ENCODE results near the gene SERPINB5.

Gene SERPINB5

DNA sequence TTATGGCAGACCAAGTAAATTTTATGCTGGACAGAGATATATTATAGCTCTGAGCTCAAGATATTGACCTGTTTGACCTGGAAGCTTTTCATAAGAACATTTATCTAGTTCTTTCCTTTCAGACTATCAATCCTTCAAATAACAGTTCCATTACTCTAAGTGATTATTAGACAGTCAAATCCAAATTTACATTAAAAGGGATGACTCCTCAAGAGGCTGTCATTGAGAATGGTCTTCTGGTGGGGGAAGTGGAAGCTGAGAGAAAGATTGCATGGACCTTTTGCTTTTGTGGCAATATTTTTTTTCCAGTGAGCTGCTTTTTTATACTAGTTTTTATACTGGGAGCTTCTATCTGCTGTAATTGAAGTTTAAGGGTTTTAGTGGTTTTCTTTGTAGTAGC lies 50.5 kb downstream of the SERPINB5 start:
- no peak for DNase-seq (ENCODE audit: low read depth)

DNA sequence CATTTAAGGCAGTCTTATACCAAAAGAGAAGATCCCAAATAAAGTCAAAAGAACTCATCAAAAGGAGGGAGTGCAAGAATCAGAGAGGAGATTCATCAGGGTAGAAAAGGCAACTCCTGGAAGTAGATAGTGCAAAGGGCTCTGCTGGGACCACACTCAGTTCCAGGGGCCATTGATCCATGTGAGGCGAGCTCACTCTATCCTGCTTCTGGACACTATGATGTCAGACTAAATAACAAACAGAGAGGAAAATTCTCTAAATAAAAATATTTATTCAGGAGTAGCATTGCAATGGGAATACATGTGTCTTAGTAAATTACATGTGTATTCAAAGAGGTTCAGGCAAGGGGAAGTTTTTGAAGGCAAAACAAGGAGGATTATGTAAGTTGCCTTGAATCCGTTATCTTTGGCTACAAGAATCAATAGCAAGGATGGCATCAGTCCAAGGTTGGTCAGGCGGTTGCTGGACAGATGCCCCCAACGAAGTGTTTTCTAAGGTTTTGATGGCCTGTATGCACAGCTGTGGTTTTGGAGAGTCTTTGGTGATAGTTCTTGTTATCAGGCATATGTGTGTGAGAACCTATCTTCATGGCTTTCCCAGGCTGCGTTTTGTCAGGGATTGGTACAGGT lies 52.2 kb downstream of the SERPINB5 start:
- DNase-seq (ENCODE audit: low read depth), result no peak

DNA sequence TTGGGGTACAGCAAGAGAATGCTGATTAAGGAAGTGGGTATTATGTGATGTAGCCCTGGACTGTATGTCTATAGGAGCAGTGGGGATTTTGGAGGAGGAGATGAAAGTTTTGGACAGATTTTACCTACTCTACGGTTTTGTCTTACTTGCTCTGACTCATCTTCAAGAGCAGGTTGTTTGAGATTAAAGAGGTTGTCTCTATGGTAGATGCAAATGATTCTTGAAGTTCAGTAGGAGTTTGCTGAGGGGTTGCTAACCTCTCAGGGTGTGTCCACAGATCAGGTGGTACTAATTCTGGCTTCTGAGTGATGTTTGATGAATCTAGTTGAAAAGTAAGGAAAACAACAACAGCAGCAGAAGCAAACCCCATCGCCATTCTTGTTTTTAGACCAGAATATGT lies 55.7 kb downstream of the SERPINB5 start:
- no peak for DNase-seq (ENCODE audit: low read depth)

DNA sequence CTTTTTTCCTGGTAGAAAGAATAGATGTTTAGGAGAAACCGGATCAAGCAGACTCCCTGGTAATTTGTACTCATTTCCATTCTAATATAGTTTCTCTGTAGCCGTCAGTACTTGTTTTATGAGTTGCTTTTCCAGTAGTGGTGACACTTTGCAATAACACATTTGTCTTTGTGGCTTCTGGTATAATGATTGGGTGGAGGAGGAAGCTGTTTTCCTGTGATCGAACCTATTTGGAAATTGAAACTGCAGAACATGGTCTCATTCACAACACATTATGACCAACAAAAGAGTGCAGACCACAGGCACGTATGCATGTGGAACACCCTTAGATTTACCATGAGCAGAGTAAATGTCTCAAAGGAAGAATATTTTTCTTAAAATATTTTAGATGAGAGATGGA lies 57.9 kb downstream of the SERPINB5 start:
- DNase-seq (ENCODE audit: low read depth), result no peak

DNA sequence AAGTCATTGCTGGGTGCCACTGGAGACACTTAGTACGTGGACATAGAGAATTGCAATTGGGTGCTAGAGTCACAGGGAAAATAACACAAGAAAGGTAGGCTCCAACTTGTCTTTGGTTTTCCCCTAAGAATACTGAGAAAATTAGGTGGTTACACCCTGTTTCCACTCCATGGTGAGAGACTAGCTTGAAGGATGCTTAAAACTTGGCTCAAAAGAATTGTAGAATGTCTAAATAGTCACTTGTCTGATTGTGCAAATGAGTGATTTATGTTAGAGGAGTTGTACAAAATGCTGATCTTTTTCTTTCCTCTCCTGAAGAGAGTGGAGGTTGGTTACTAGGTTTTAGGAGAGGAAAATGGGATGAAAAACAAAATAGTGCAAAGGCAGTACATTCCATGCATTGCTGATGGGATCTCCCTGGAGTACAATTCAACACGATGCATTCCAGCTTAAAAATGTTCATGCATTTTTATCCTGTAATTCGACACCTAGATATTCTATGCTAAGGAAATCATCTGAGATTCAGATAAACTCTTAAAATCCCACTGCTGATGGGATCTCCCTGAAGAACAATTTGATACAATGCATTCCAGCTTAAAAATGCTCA lies 63.2 kb downstream of the SERPINB5 start:
- no peak for DNase-seq (ENCODE audit: low read depth)

DNA sequence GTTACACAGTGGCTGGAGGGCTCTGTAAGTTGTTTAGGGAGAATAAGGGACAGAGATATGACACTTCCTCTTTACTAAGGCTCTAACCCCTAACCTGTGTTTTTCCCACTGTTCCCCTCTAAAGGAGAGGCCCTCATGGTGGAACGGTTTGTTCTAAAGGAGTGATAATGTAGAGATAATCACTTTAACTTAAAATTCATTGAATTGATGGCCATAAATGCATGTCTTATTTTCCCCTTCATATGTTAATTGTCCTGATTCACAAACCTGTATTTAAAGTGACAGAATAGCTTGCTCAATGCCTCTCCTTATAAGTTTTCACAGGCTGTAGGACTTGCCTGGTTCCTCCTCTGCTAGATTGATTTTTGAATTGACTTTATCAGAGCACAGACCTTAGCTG lies 65.3 kb downstream of the SERPINB5 start, which contains the start of gene SERPINB12:
SERPINB12 (plus strand) TSS at position 301 of the 400 bp plus-strand sequence. CDS start 13,791 bp downstream, outside the sequence.
- no peak for DNase-seq (ENCODE audit: low read depth)

DNA sequence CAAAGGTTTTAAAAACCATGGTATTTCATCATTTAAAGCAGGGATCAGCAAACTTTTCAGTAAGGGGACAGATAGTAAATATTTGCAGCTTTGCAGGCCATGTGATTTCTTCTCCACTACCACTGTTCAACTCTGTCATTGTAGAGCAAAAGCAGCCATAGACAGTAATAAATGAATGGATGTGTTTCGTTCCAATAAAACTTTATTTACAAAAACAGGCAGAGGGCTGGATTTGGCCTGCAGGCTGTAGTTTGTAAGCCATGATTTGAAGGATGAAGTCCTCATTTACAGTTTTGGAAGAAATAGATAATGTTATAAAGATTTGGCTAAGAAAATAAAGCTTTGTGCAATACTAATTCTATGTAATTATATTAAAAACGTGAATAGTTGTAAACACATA lies 67.3 kb downstream of the SERPINB5 start:
- DNase-seq (ENCODE audit: low read depth), result no peak

DNA sequence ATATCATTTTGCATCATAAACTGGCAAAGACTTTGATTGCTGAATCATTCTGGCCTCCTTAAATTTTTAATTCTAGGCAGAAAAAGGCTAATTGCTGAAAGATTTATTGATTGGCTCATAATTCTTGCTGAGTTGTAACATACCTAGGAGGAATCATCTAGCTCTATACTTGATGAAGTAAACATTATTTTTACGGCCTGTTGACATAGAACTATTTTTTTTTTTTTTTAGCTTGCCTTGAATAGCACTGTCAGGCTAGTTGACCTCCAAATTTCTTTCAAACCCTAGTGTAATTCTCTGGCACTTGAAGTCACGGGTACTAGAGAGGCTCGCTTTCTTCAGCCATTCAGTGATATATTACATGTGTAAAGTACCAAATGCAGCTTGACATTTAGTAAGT lies 68.2 kb downstream of the SERPINB5 start:
- DNase-seq (ENCODE audit: low read depth), result no peak

DNA sequence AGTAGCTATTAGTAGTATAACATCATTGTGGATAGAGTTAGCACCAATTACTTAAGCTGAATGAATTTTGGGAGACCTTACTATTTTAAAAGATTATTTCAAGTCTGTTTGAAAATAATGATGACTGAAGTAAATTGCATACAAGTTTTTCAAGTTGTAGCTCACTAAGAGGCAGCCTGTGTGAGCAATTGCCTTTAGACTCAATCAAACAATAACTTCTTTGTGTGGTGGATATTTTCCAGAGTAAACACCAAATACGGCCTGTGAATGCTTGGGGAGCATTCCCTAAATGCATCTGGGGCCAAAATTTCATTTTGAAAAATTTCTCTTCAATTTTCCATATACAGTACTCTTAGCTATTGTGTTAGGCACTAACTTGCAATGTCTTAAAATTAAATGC lies 73.3 kb downstream of the SERPINB5 start:
- no peak for DNase-seq (ENCODE audit: low read depth)

DNA sequence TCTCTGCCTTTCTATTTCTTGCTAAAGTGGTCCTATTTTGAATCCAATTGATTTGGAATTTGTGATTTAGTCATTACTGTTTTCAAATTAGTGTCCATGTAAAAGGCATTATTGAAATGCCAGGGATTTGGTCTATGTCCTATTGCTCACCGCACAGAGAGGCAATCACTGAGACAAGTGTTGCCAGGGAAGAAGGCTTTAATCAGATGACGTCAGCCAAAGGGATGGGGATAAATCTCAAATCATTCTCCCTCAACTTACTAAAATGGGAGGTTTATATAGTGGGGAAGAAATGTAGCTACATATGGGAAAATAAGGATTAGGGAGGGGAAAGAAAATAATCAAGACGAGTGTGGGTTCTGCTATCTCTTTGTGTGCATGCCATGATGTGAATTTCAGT lies 75.0 kb downstream of the SERPINB5 start:
- no peak for DNase-seq (ENCODE audit: low read depth)

DNA sequence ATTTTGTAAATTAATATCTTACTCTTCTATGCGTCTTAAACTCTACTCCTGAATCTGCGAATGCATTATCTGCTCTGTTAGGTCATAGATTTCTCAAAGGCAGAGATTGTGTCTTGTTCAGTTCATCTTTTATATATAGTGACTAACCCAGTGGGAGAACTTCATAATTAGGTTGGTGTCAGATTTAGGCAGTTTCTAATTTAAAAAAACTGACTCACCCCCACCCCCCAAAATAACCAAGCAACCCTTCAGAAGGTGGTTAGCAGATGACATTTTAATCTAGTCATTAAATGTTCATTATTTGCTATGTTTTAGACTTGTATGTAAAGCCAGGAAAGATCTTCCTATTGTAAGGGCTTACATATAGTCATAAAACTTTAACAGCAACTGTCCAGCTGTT lies 75.8 kb downstream of the SERPINB5 start:
- no peak for DNase-seq (ENCODE audit: low read depth)

DNA sequence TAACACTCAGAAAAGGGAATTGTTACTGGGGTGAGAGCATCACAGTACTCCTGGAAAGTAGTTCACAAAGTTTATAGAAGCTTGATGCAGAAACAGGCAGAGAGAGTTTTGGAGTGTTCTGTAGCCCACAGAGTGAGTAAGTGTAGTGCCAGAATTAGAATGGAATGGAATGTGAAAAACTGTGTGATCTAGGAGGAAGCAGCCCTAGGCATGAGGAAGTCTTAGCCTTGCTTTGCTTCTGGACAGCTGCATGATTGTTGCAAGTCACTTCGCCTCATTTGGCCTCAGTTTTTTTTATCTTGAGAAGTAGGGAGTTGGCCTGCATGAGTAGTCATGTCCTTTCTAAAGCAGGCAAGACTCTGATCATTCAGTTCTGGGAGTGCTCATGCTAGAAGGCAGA lies 76.3 kb downstream of the SERPINB5 start:
- DNase-seq (ENCODE audit: low read depth), result peak; percentile 90

Data from GM04504 (cell line).